ENCODE data around the gene GRIK4.

GRIK4 gene

DNA sequence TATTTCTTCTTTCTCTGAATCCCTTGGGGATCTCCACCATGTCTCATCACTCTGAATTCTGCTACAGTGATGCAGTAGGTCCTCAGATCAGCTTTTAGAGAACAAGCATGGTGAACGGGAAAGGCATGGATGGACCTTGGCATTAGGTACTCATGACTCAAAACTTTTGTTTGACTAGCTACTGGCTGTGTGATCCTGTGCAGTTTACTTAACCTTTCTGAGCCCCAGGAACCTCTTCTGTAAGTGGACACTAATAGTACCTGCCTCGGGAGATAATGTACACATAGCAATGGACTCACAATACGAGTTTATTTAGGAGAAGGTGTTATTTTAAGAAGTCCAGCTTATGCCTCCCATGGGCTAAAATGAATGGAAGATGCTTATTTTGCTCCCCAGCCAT lies 327.7 kb downstream of the GRIK4 start:
- FAIRE-seq: peak; percentile 27
- TF ChIP-seq POLR2A (IDR thresholded peaks at IDR 0.05; ENCODE audit: low read depth, low read length) (no peak), TAF1 (IDR thresholded peaks at IDR 0.05; ENCODE audit: borderline replicate concordance, low read depth, low read length) (no peak), POLR2AphosphoS5 (IDR thresholded peaks at IDR 0.05; ENCODE audit: low read depth, low read length) (no peak)
- no peak for DNase-seq (ENCODE audit: insufficient read length)

DNA sequence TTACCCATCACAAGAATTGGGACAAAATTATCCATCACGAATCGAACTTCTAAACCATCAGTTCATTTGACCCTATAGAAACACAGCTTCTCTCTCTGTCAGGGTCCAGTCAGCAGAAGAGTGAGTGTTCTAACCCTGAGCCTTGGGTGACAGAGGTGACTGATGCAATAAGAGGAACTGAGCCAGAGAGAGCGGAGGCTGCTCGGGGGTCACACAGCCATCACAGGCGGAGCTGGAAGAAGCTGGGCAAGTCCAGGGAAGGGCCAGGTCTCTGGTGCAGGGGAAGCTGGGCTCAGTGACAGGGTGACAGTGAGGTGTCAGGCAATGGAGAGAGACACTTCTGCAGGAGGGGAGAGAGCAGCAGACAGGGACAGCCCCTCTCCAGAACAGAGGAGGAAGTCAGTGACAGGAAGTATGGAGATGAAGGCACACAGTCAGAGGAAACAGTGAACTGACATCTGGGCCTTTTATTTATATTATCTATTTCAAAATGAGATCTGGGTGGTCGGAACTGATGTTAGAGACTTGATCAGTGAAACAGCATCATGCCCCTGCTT lies 328.4 kb downstream of the GRIK4 start:
- no peak for TF ChIP-seq TAF1 (IDR thresholded peaks at IDR 0.05; ENCODE audit: borderline replicate concordance, low read depth, low read length)
- DNase-seq (ENCODE audit: insufficient read length): no peak
- peak; percentile 46 for FAIRE-seq

DNA sequence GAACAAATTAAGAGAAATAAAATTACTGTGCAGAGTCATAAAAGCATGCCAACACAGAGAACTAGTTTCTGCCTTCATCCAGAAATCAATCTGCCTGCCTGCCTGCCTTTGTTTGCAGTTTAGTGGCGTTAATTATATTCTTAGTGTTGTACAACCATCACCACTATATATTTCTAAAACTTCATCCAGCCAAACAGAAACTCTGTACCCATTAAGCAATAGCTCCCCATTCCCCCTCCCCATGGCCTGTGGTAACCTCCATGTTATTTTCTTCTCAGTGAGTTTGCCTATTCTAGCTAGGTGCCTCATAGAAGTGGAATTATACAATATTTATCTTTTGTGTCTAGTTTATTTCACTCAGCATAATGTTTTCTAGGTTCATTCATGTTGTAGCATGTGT lies 329.1 kb downstream of the GRIK4 start:
- FAIRE-seq (no peak), DNase-seq (ENCODE audit: insufficient read length) (no peak)
- TF ChIP-seq POLR2A (IDR thresholded peaks at IDR 0.05; ENCODE audit: low read depth, low read length): no peak
- no peak for TF ChIP-seq TAF1 (IDR thresholded peaks at IDR 0.05; ENCODE audit: borderline replicate concordance, low read depth, low read length)

DNA sequence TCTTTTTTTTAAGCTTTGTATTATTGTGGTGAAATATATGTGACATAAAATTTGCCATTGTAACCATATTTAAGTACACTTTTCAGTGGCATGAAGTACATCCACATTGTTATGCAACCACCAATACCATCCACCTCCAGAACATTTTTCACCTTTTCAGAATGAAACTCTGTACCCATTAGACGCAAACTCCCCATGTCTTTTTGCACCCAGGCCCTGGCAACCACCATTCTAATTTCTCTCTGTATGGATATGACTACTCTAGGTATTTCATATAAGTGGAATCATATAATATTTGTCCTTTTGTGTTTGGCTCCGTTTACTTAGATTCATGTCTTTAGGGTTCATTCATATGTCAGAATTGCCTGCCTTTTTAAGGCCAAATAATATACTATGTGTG lies 329.5 kb downstream of the GRIK4 start:
- no peak for FAIRE-seq
- DNase-seq (ENCODE audit: insufficient read length): no peak
- TF ChIP-seq POLR2A (IDR thresholded peaks at IDR 0.05; ENCODE audit: low read depth, low read length): no peak
- no peak for TF ChIP-seq TAF1 (IDR thresholded peaks at IDR 0.05; ENCODE audit: borderline replicate concordance, low read depth, low read length)
- no peak for TF ChIP-seq POLR2AphosphoS5 (IDR thresholded peaks at IDR 0.05; ENCODE audit: low read depth, low read length)

DNA sequence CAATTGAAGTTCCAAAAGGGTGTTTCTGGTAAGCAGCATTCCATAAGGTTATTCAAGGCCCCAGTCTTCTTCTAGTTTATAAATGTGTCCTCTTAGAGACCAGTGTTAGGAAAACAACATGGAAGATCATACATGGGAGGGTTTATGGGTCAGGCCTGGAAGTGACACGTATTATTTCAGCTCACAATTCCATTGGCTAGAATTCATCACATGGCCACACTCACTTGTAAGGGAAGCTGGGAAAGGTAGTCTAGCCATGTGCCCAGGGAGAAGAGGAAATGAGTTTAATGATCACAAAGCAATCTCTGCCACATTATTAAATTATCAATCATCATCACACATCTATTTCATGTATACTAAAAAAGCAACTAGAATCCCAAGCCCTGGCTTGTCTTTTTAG lies 330.6 kb downstream of the GRIK4 start:
- FAIRE-seq (no peak), DNase-seq (ENCODE audit: insufficient read length) (no peak)
- TF ChIP-seq POLR2A (IDR thresholded peaks at IDR 0.05; ENCODE audit: low read depth, low read length): no peak
- no peak for TF ChIP-seq POLR2AphosphoS5 (IDR thresholded peaks at IDR 0.05; ENCODE audit: low read depth, low read length)
- TF ChIP-seq TAF1 (IDR thresholded peaks at IDR 0.05; ENCODE audit: borderline replicate concordance, low read depth, low read length): no peak

DNA sequence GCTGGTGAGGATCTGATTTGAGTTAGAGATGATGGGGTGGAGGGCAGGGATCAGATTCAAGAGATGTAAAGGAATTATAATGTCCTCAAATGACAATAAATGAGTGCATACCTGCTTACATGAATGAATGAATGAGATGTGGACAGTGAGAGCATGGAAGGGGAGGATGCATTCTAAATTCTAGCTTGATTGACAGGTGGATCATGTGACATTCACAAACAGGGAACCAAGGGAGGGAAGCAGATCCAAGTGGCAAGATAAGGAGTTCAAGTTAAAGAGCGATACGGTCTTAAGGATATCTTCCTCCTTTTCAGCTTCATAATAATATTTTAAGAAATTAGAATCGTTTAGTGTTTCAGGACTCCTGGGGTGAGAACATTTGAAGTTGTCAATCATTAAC lies 341.9 kb downstream of the GRIK4 start:
- FAIRE-seq: no peak
- TF ChIP-seq TAF1 (IDR thresholded peaks at IDR 0.05; ENCODE audit: borderline replicate concordance, low read depth, low read length) (no peak), POLR2AphosphoS5 (IDR thresholded peaks at IDR 0.05; ENCODE audit: low read depth, low read length) (no peak), POLR2A (IDR thresholded peaks at IDR 0.05; ENCODE audit: low read depth, low read length) (no peak)
- DNase-seq (ENCODE audit: insufficient read length): no peak

DNA sequence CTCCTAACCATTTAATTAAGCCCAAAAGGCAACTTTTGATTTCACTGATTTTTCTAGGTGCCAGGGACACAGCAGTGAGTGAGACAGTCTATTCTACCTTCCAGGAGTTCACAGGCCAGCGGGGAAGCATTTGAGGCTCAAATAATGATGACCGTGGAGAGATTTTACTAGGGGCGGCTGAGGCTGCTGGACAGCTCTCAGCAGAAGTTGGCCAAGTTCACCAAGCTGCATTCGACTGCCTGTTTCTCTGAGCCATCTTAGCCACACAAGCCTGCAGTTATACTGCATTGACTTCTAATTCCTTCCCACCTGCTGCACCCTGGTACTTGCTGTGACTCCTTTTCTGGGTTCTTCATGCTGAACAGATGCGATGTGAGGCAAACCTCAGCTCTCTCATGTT lies 343.4 kb downstream of the GRIK4 start:
- FAIRE-seq: no peak
- TF ChIP-seq POLR2A (IDR thresholded peaks at IDR 0.05; ENCODE audit: low read depth, low read length) (no peak), TAF1 (IDR thresholded peaks at IDR 0.05; ENCODE audit: borderline replicate concordance, low read depth, low read length) (no peak), POLR2AphosphoS5 (IDR thresholded peaks at IDR 0.05; ENCODE audit: low read depth, low read length) (no peak)
- DNase-seq (ENCODE audit: insufficient read length): no peak

DNA sequence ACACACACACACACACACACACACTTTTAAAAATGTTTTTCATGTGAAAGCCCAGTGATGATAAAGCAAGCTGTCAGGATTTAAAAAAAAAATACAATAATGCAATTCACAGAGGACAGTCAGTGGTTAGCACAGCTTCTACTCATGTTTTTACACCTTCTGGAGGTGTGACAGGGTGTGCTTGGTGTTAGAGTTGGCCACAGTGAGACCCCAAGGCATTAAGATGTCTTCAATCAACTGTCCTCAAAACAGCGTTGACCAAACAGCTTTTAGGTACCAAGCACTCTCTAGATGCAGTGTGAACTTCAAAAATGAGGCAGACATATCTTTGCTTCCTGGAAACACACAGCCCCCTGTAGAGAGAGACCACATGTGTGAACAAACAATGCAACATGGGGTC lies 346.0 kb downstream of the GRIK4 start:
- FAIRE-seq: no peak

DNA sequence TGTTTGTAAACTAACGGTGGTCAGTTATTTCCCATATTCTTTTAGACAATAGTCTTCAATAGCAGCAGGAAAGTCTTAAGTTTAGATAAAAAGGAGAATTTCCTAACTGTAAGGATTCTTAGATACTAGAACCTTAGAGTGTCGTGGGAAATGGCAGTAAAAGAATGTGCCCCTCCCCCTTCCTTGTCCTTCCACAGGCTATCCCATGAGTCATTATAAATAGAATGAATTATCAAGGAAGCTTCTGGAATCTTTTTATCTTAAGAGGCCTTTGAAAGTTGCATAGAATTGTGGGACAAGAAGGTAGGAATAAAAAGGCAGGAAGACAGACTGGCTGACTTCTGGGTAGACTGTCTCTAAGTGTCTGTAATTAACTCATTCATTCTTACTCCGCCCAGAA lies 347.2 kb downstream of the GRIK4 start:
- no peak for DNase-seq (ENCODE audit: insufficient read length)
- TF ChIP-seq POLR2A (IDR thresholded peaks at IDR 0.05; ENCODE audit: low read depth, low read length) (no peak), TAF1 (IDR thresholded peaks at IDR 0.05; ENCODE audit: borderline replicate concordance, low read depth, low read length) (no peak), POLR2AphosphoS5 (IDR thresholded peaks at IDR 0.05; ENCODE audit: low read depth, low read length) (no peak)
- no peak for FAIRE-seq

More for the DNA sequence above, 346.0 kb downstream of the GRIK4 start:
- DNase-seq (ENCODE audit: insufficient read length): no peak
- TF ChIP-seq POLR2AphosphoS5 (IDR thresholded peaks at IDR 0.05; ENCODE audit: low read depth, low read length) (no peak), POLR2A (IDR thresholded peaks at IDR 0.05; ENCODE audit: low read depth, low read length) (no peak), TAF1 (IDR thresholded peaks at IDR 0.05; ENCODE audit: borderline replicate concordance, low read depth, low read length) (no peak)

DNA sequence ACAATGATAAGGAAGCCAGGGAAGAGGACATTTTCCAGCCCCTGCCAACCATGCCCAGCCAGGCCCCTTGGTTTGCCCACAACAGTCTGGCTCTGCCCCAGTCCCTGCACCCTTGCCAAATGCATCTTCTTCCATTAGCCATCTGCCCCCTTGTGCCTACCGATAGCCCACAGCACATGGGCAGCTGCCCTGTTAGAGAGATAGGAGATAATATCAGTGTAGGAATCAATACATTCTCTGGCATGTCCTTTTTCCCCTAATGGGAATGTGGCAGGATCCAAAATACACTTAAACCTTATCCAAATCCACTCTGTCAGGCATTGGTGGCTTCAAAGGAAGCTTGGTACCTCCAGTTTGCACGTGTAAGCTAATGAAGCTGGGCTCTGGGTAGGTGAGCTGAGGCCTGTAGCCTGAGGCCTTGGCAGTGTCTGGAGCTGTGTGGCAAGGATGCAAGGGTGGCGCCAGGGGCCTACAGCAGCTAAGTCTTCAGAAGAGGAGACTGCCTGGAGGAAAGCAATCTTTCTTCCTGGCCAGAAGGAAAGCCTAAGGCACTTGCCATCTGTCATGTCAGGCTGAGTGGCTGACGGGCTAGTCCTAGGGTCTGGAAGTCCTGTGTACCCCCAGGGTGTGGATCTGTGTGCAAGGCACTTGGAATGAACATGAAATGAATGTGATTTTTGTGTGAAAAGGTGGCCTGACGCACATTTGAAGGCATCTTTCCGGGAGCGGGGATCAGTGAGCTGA lies 348.2 kb downstream of the GRIK4 start:
- no peak for FAIRE-seq
- DNase-seq (ENCODE audit: insufficient read length): no peak
- no peak for TF ChIP-seq TAF1 (IDR thresholded peaks at IDR 0.05; ENCODE audit: borderline replicate concordance, low read depth, low read length)
- no peak for TF ChIP-seq POLR2A (IDR thresholded peaks at IDR 0.05; ENCODE audit: low read depth, low read length)
- no peak for TF ChIP-seq POLR2AphosphoS5 (IDR thresholded peaks at IDR 0.05; ENCODE audit: low read depth, low read length)

DNA sequence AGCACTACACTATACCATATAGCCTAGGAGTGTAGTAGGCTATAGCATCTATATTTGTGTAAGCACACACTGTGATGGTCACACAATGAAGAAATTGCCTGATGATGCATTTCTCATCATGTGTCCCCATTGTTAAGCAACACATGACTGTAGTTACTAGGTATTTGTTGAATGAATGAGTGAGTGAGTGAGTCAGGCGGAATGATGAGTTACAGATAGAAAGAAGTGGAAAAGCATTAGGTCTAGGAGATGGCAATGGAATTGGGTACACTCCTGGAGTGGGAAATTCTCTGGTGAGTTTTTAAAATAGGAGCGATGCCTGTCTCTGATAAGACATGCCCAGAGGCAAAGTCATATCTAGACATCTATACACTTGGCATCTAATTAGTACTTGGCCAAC lies 351.8 kb downstream of the GRIK4 start:
- DNase-seq (ENCODE audit: insufficient read length): no peak
- TF ChIP-seq POLR2AphosphoS5 (IDR thresholded peaks at IDR 0.05; ENCODE audit: low read depth, low read length) (no peak), TAF1 (IDR thresholded peaks at IDR 0.05; ENCODE audit: borderline replicate concordance, low read depth, low read length) (no peak), POLR2A (IDR thresholded peaks at IDR 0.05; ENCODE audit: low read depth, low read length) (no peak)
- no peak for FAIRE-seq

DNA sequence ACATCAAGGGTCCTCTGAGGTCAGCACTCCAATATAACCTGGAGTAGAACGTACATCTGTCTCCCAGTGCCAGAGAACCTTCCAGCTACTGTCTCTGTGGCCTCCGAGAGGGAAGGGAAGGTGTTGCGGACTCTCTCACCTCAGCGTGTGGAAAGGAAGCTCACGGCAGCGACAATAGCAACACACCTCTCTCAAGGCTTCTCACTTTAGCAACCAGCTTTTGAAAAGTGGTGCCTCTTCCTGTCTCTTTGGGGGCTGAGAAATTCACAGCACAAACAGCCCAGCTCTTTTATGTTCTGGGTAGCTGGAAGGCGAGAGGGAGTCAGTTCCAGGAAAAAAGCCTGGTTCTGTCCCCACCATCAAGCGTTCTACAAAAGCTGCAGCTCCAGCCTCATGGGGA lies 355.5 kb downstream of the GRIK4 start:
- no peak for DNase-seq (ENCODE audit: insufficient read length)
- FAIRE-seq: no peak

More for the DNA sequence above, 355.5 kb downstream of the GRIK4 start:
- TF ChIP-seq TAF1 (IDR thresholded peaks at IDR 0.05; ENCODE audit: borderline replicate concordance, low read depth, low read length) (no peak), POLR2AphosphoS5 (IDR thresholded peaks at IDR 0.05; ENCODE audit: low read depth, low read length) (no peak), POLR2A (IDR thresholded peaks at IDR 0.05; ENCODE audit: low read depth, low read length) (no peak)

Data from GM12892 (cell line).